HCT116 (cell line): Measurements from ENCODE around the gene SERINC5. TPM values are rescaled to one million over a fixed set of nuclear protein-coding genes. Genes with fewer than 3 reads are reported as not detected.

ENCODE experiments used
- ATAC-seq: fragments of 200-7000 bp; cut with Tn5 transposase; 2 replicates; pipeline ENCODE4 v1.9.1; 2020; ENCODE audit warnings: mild to moderate bottlenecking, moderate library complexity
- BruUV-seq: library from RNA; stranded (reverse); fragments of 400-500 nt; replicated peaks from 2 replicates; lab custom pipeline; 2021; lab: Mats Ljungman, UMichigan
- CTCF ChIA-PET: fragments of 300-600 bp; sonication (Branson Sonifier 250); formaldehyde crosslinking; loops from one replicate; lab custom pipeline; 2021; ENCODE audit warnings: antibody characterized with exemption; lab: Charles Lee
- POLR2A ChIA-PET: fragments of 300-600, 350-600 bp; sonication (Branson Sonifier 250); formaldehyde crosslinking; loops from one replicate; lab custom pipeline; 2021; ENCODE audit warnings: antibody characterized with exemption; lab: Charles Lee
- RAD21 ChIA-PET, 2 experiments: fragments of 300-600 bp; sonication (Branson Sonifier 250); formaldehyde crosslinking; loops; one replicate each; lab custom pipeline; 2023; ENCODE audit warnings: low total read pairs in 2 of 2; ENCODE audit not compliant: uncharacterized antibody in 2 of 2, unreplicated experiment in 2 of 2, low non-redundant PET in 1 of 2; lab: Charles Lee
- DNase-seq: peaks from one replicate; pipeline ENCODE4 v3.0.0-alpha.2; 2010; ENCODE audit warnings: low read depth, low spot score
- H2AFZ ChIP-seq: fragments of 200-600 bp; shearing (Covaris generic), sonication (generic); 2 replicates; pipeline ENCODE4 v1.6.1; 2017; ENCODE audit warnings: low read depth, mixed run types, mixed read lengths, antibody characterized with exemption, low read length; ENCODE audit not compliant: poor library complexity, severe bottlenecking
- H3K27ac ChIP-seq: 2 replicates; pipeline ENCODE4 v1.5.1; 2012; ENCODE audit warnings: low read depth, low read length
- H3K27me3 ChIP-seq: fragments of 200-600 bp; sonication (generic); 2 replicates; pipeline ENCODE4 v1.6.1; 2016; ENCODE audit warnings: mixed run types, low read length, mixed read lengths; ENCODE audit not compliant: insufficient read depth
- H3K36me3 ChIP-seq, 2 experiments: fragments of 200-500 bp in 1 of 2; fragments of 200-600 bp in 1 of 2; sonication (Bioruptor generic) in 1 of 2; sonication (generic) in 1 of 2; 2 replicates each; pipeline versions ENCODE4 v1.5.1 to v1.6.1; 2014 to 2016; ENCODE audit warnings: low read length in 2 of 2, inconsistent platforms in 1 of 2, mixed read lengths in 1 of 2, mixed run types in 1 of 2; ENCODE audit not compliant: insufficient read depth in 2 of 2, control insufficient read depth in 1 of 2
- H3K4me1 ChIP-seq, 2 experiments: fragments of 200-600 bp in 1 of 2; sonication (generic) in 1 of 2; 2 replicates each; pipeline versions ENCODE4 v1.5.1 to v1.6.1; 2012 to 2017; ENCODE audit warnings: low read length in 2 of 2, inconsistent platforms in 1 of 2, mild to moderate bottlenecking in 1 of 2, mixed read lengths in 1 of 2, mixed run types in 1 of 2, moderate library complexity in 1 of 2; ENCODE audit not compliant: insufficient read depth in 2 of 2, control insufficient read depth in 1 of 2
- H3K4me2 ChIP-seq: fragments of 200-600 bp; sonication (generic); 2 replicates; pipeline ENCODE4 v1.6.1; 2017; ENCODE audit warnings: mixed run types, low read length, mixed read lengths
- H3K4me3 ChIP-seq, 2 experiments: fragments of 200-600 bp in 1 of 2; sonication (generic) in 1 of 2; replicated peaks in 1 of 2; 2 replicates each; pipeline ENCODE4 v1.5.1; 2011 to 2016; ENCODE audit warnings: low read length in 2 of 2, control low read depth in 1 of 2, low read depth in 1 of 2, mild to moderate bottlenecking in 1 of 2, mixed read lengths in 1 of 2, mixed run types in 1 of 2
- H3K79me2 ChIP-seq: fragments of 200-600 bp; sonication (generic); 2 replicates; pipeline ENCODE4 v1.6.1; 2017; ENCODE audit warnings: mild to moderate bottlenecking, mixed run types, low read length, moderate library complexity, mixed read lengths; ENCODE audit not compliant: insufficient read depth
- H3K9ac ChIP-seq: fragments of 200-600 bp; sonication (generic); 2 replicates; pipeline ENCODE4 v1.6.1; 2016; ENCODE audit warnings: low read length, mixed read lengths
- H3K9me2 ChIP-seq: fragments of 200-600 bp; sonication (generic), shearing (Covaris generic); 2 replicates; pipeline ENCODE4 v1.6.1; 2017; ENCODE audit warnings: mixed run types, mild to moderate bottlenecking, moderate library complexity; ENCODE audit not compliant: insufficient read depth
- H3K9me3 ChIP-seq, 2 experiments: fragments of 200-500 bp in 1 of 2; fragments of 200-600 bp in 1 of 2; sonication (Bioruptor generic) in 1 of 2; sonication (generic) in 1 of 2; 2 replicates each; pipeline ENCODE4 v1.6.1; 2014 to 2017; ENCODE audit warnings: low read length in 2 of 2, mixed read lengths in 2 of 2, inconsistent platforms in 1 of 2, low read depth in 1 of 2, mild to moderate bottlenecking in 1 of 2, mixed run types in 1 of 2, moderate library complexity in 1 of 2; ENCODE audit not compliant: control insufficient read depth in 1 of 2, insufficient read depth in 1 of 2
- H4K20me1 ChIP-seq: fragments of 200-600 bp; sonication (generic), shearing (Covaris generic); 2 replicates; pipeline ENCODE4 v1.6.1; 2017; ENCODE audit warnings: mixed run types, mild to moderate bottlenecking, moderate library complexity; ENCODE audit not compliant: insufficient read depth
- CEBPB ChIP-seq: IDR thresholded peaks from 2 replicates; pipeline ENCODE4 v1.6.1; 2012; ENCODE audit warnings: low read depth
- EGR1 ChIP-seq: IDR thresholded peaks from 2 replicates; pipeline ENCODE4 v1.6.1; 2012; ENCODE audit warnings: low read depth
- FOSL1 ChIP-seq: IDR thresholded peaks from 2 replicates; pipeline ENCODE4 v1.6.1; 2012; ENCODE audit warnings: low read depth
- JUND ChIP-seq: IDR thresholded peaks from 2 replicates; pipeline ENCODE4 v1.6.1; 2012
- POLR2AphosphoS5 ChIP-seq: IDR thresholded peaks from 2 replicates; pipeline ENCODE4 v1.6.1; 2011; ENCODE audit warnings: mild to moderate bottlenecking, low read depth, low read length, moderate library complexity
- RAD21 ChIP-seq: IDR thresholded peaks from 2 replicates; pipeline ENCODE4 v1.6.1; 2012; ENCODE audit warnings: low read depth, mild to moderate bottlenecking
- SIN3A ChIP-seq: IDR thresholded peaks from 2 replicates; pipeline ENCODE4 v1.6.1; 2012; ENCODE audit warnings: low read depth
- SP1 ChIP-seq: IDR thresholded peaks from 2 replicates; pipeline ENCODE4 v1.6.1; 2012; ENCODE audit warnings: low read depth
- SRF ChIP-seq: IDR thresholded peaks from 2 replicates; pipeline ENCODE4 v1.6.1; 2012; ENCODE audit warnings: low read depth
- TCF7L2 ChIP-seq: IDR thresholded peaks from 2 replicates; pipeline ENCODE4 v1.7.0; 2011; ENCODE audit warnings: borderline replicate concordance, inconsistent platforms; ENCODE audit not compliant: insufficient read depth, insufficient read length; ENCODE audit errors: extremely low read depth
- YY1 ChIP-seq: IDR thresholded peaks from 2 replicates; pipeline ENCODE4 v1.6.1; 2011; ENCODE audit warnings: low read length, low read depth, moderate library complexity, mild to moderate bottlenecking; ENCODE audit not compliant: insufficient replicate concordance; ENCODE audit errors: extremely low read depth
- ZFX ChIP-seq: fragments of 450-650 bp; IDR thresholded peaks from 2 replicates; pipeline ENCODE4 v1.6.1; 2017
- ZNF274 ChIP-seq: fragments of 200-500 bp; sonication (Bioruptor generic); IDR thresholded peaks from 2 replicates; pipeline ENCODE4 v1.6.1; 2014; ENCODE audit warnings: mild to moderate bottlenecking, low read depth, low read length, inconsistent platforms
- intact Hi-C: fragments of 100-400 bp; cut with micrococcal nuclease; formaldehyde crosslinking; loops from 2 replicates; pipeline ENCODE4 v1.10.0; 2022
- total RNA-seq: library from RNA; stranded (reverse); gene quantifications from one replicate; pipeline ENCODE4 v1.2.1, GENCODE V29; 2021; ENCODE audit not compliant: unreplicated experiment
- TF ChIP-seq, protein P1 (sequence below), 3 experiments: fragments of 200-600 bp in 1 of 3; sonication (generic) in 1 of 3; IDR thresholded peaks in 2 of 3; conservative IDR thresholded peaks in 1 of 3; 2 replicates each; pipeline ENCODE4 v1.5.1; 2012 to 2017; ENCODE audit warnings: low read depth in 2 of 3, low read length in 2 of 3, antibody characterized with exemption in 1 of 3, borderline replicate concordance in 1 of 3, control low read depth in 1 of 3, mild to moderate bottlenecking in 1 of 3, mixed read lengths in 1 of 3, mixed run types in 1 of 3, moderate library complexity in 1 of 3; ENCODE audit not compliant: insufficient read depth in 1 of 3
- TF ChIP-seq, protein P2 (sequence below): IDR thresholded peaks from 2 replicates; pipeline ENCODE4 v1.6.1; 2012

The SERINC5 gene
- total RNA-seq, 1 experiment from 2014 or later: 39.3 TPM

DNA sequence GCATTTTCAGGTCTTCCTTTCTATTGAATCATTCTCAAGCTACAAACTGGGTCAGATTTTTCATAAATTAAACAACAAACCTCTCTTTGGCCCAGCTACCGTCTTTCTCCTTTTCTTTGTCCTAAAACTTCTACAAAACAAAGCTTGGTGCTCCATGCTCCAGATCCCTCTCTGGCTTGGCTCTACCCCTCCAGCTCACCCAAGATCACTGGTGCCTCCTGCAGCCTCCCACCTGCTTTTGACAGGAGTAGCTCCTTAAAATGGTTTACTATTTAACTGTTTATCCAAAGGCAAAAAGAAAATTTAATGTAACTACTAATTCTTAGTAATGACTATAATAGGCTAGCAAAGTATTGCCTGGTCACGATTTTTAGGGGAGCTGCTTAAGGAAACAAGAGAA lies 10.7 kb upstream of the SERINC5 start:
- Histone ChIP-seq H3K4me3 (no peak overlapping the region), H3K4me1 (peaks cover 3 to 16% of the 10 kb centered on the region in 2 experiments; a peak in 3 of 4 replicates), H3K27ac (no peak overlapping the region), H3K9ac (no peak overlapping the region), H4K20me1 (no peaks in the 10 kb centered on the region), H3K79me2 (no peaks in the 10 kb centered on the region), H3K9me3 (no peaks in the 10 kb centered on the region), H3K27me3 (no peaks in the 10 kb centered on the region), H3K36me3 (no peaks in the 10 kb centered on the region), H3K9me2 (no peaks in the 10 kb centered on the region), H3K4me2 (no peak overlapping the region), H2AFZ (no peak overlapping the region)
- no TSS peak for BruUV-seq
- DNase-seq (no peak), ATAC-seq (no peak)
- TF ChIP-seq, protein P1, sequence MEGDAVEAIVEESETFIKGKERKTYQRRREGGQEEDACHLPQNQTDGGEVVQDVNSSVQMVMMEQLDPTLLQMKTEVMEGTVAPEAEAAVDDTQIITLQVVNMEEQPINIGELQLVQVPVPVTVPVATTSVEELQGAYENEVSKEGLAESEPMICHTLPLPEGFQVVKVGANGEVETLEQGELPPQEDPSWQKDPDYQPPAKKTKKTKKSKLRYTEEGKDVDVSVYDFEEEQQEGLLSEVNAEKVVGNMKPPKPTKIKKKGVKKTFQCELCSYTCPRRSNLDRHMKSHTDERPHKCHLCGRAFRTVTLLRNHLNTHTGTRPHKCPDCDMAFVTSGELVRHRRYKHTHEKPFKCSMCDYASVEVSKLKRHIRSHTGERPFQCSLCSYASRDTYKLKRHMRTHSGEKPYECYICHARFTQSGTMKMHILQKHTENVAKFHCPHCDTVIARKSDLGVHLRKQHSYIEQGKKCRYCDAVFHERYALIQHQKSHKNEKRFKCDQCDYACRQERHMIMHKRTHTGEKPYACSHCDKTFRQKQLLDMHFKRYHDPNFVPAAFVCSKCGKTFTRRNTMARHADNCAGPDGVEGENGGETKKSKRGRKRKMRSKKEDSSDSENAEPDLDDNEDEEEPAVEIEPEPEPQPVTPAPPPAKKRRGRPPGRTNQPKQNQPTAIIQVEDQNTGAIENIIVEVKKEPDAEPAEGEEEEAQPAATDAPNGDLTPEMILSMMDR (IDR thresholded peaks at IDR 0.05 in 2 of 3, conservative IDR thresholded peaks at IDR 0.05 in 1 of 3; ENCODE audit: borderline replicate concordance in 1 of 3, insufficient read depth in 1 of 3, low read depth in 2 of 3, low read length in 2 of 3): 0 out of 6 replicates have a peak, but pooled peaks of 1 of the 3 experiments have one; percentile 5
- peak; percentile 43; the same call in 1 of the 2 replicates for TF ChIP-seq RAD21
- TF ChIP-seq EGR1: no peak
- TF ChIP-seq POLR2AphosphoS5: no peak
- ChIA-PET RAD21 (interaction anchor here (0.5 to 0.7 kb wide), 2 partner anchors 175 to 183 kb away, joined by 3 read pairs; no protein-coding TSS in a partner anchor), POLR2A (interaction anchor here (2.4 kb wide), 1 partner anchor 10 kb away, joined by 21 read pairs; the partner anchor contains the start of gene SERINC5), CTCF (interaction anchor here (1.4 kb wide), 1 partner anchor 175 kb away, joined by 10 read pairs; no protein-coding TSS in a partner anchor)
- intact Hi-C loops: no loop called here

DNA sequence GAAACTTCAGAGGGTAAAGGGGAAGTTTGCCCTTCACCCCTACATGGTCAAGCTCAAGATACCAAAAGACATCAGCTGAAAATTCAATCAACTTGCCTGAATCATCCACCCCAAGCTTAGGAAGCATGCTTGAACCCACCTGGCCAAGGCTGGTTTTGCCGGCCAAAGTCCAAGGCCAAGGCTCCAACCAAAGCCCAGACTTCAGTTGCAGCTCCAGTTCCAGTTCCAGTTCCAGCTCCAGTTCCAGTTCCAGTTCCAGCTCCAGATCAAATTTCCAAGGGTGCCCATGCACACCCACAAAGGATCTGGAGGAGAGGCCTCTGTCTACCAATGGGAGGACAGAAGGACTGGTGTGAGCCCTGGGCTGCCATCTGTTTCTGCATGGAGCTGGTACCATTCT lies 4.6 kb upstream of the SERINC5 start:
- Histone ChIP-seq H3K9me3 (no peaks in the 10 kb centered on the region), H3K36me3 (no peaks in the 10 kb centered on the region), H3K4me1 (peaks cover 9 to 26% of the 10 kb centered on the region in 2 experiments), H4K20me1 (no peaks in the 10 kb centered on the region), H3K9me2 (no peaks in the 10 kb centered on the region), H3K4me2 (no peak overlapping the region), H3K79me2 (peaks cover 6% of the 10 kb centered on the region), H3K27ac (no peak overlapping the region), H3K9ac (no peak overlapping the region), H2AFZ (no peak overlapping the region), H3K4me3 (no peak overlapping the region), H3K27me3 (no peaks in the 10 kb centered on the region)
- DNase-seq (no peak), ATAC-seq (no peak)
- TF ChIP-seq CEBPB: no peak
- TF ChIP-seq ZNF274: no peak
- no peak for TF ChIP-seq SIN3A
- no peak for TF ChIP-seq YY1
- peak; percentile 37 for TF ChIP-seq SP1
- TF ChIP-seq, protein P2, sequence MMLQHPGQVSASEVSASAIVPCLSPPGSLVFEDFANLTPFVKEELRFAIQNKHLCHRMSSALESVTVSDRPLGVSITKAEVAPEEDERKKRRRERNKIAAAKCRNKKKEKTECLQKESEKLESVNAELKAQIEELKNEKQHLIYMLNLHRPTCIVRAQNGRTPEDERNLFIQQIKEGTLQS: no peak
- no peak for TF ChIP-seq RAD21
- TF ChIP-seq TCF7L2: no peak
- TF ChIP-seq FOSL1: no peak
- TF ChIP-seq SRF: no peak
- no peak for TF ChIP-seq ZFX
- TF ChIP-seq JUND: 0 out of 2 replicates have a peak, but pooled peaks have one; percentile 13
- CTCF ChIA-PET: interaction anchor here (1.2 kb wide), 1 partner anchor 169 kb away, joined by 3 read pairs; no protein-coding TSS in a partner anchor
- RAD21 ChIA-PET: interaction anchor here in 1 of 2 experiments (0.6 kb wide), 1 partner anchor 63 kb away, joined by 4 read pairs; no protein-coding TSS in a partner anchor
- intact Hi-C loops: no loop called here
- BruUV-seq: no TSS peak
- POLR2A ChIA-PET: interaction anchor here (0.9 kb wide), 1 partner anchor 13 kb away, joined by 5 read pairs; no protein-coding TSS in a partner anchor
